Left lung (tissue), 10 donors: Measurements from ENCODE around the gene CDK14. TPM values are rescaled to one million over a fixed set of nuclear protein-coding genes. Genes with fewer than 3 reads are reported as not detected.

Experiments used
- ATAC-seq: fragments of 200-7000 bp; cut with Tn5 transposase; one replicate; pipeline ENCODE4 v1.9.1; 2020; ENCODE audit warnings: moderate library complexity
- DNase-seq, 4 donors: peaks; one replicate each; pipeline ENCODE4 v3.0.0-alpha.2; 2013 to 2020
- H3K27ac ChIP-seq, 2 donors: fragments of 200-600 bp; sonication (generic) in 1 of 2; one replicate each; pipeline versions ENCODE4 v1.5.0 to v1.8.0; 2020 to 2021
- H3K27me3 ChIP-seq, 2 donors: fragments of 200-600 bp; sonication (generic) in 1 of 2; one replicate each; pipeline versions ENCODE4 v1.5.0 to v1.8.0; 2020 to 2021
- H3K36me3 ChIP-seq, 2 donors: fragments of 200-600 bp; sonication (generic) in 1 of 2; one replicate each; pipeline versions ENCODE4 v1.5.0 to v1.8.0; 2020 to 2021
- H3K4me1 ChIP-seq, 2 donors: fragments of 200-600 bp; one replicate each; pipeline ENCODE4 v1.8.0; 2021
- H3K4me3 ChIP-seq, 2 donors: fragments of 200-600 bp; sonication (generic) in 1 of 2; one replicate each; pipeline versions ENCODE4 v1.5.0 to v1.8.0; 2020 to 2021; ENCODE audit warnings: mild to moderate bottlenecking in 1 of 2
- H3K9me3 ChIP-seq, 2 donors: fragments of 200-600 bp; sonication (generic) in 1 of 2; one replicate each; pipeline versions ENCODE4 v1.5.0 to v1.8.0; 2020 to 2021
- CTCF ChIP-seq, 2 donors: fragments of 200-600 bp; sonication (generic) in 1 of 2; IDR thresholded peaks; one replicate each; pipeline versions ENCODE4 v1.5.0 to v1.8.0; 2021; ENCODE audit warnings: antibody characterized with exemption in 2 of 2
- intact Hi-C, 2 donors: fragments of 100-400 bp; cut with DNase I; formaldehyde crosslinking; loops; one replicate each; pipeline versions ENCODE4 v1.11.2 to v1.14.2; 2022
- polyA plus RNA-seq, 6 donors: library from polyadenylated mRNA; unstranded; fragments of 120-200 nt; gene quantifications; one replicate each; pipeline ENCODE4 v1.2.1, GENCODE V29; 2013; ENCODE audit not compliant: insufficient read length in 6 of 6
- total RNA-seq, 2 donors: library from RNA; stranded (reverse); fragmentation: NEBNext Ultra II Directional; extraction: Animal tissue kit (Norgen Biotek cat#: 25700); gene quantifications; one replicate each; pipeline ENCODE4 v1.2.1, GENCODE V29; 2021
- donor health status: DM: no; HTN: yes; CAD: no.
- donor health status: DM: no; HTN: no; CAD: no.

The CDK14 gene
- total and polyA plus RNA-seq, 8 donors = 24.1 to 45.1 (median 30.0) TPM

GRCh38 chr7:91112902-91113341, 516.8 kb downstream of the CDK14 start:
- Histone ChIP-seq H3K27me3 (no peaks in the 10 kb centered on the region), H3K27ac (no peak overlapping the region), H3K9me3 (no peaks in the 10 kb centered on the region), H3K36me3 (peaks cover 0 to 2% of the 10 kb centered on the region in 2 donors), H3K4me3 (no peak overlapping the region), H3K4me1 (no peaks in the 10 kb centered on the region)
- intact Hi-C loops = no loop called here
- no peak for TF ChIP-seq CTCF (IDR thresholded peaks at IDR 0.05)
- ATAC-seq (no peak), DNase-seq (no peak)

- ATAC-seq (no peak), DNase-seq (no peak)
These were observed 518.1 kb downstream of the CDK14 start for GRCh38 chr7:91114232-91114631.

GRCh38 chr7:91126762-91127161, 530.6 kb downstream of the CDK14 start:
- TF ChIP-seq CTCF (IDR thresholded peaks at IDR 0.05) = no peak
- Histone ChIP-seq H3K4me1 (no peaks in the 10 kb centered on the region), H3K27me3 (no peaks in the 10 kb centered on the region), H3K36me3 (no peaks in the 10 kb centered on the region), H3K27ac (no peak overlapping the region), H3K9me3 (no peaks in the 10 kb centered on the region), H3K4me3 (no peak overlapping the region)
- intact Hi-C loops = no loop called here
- DNase-seq = no peak
- no peak for ATAC-seq

More at GRCh38 chr7:91114232-91114631, 518.1 kb downstream of the CDK14 start:
- no peaks in the 10 kb centered on the region for H3K4me1 ChIP-seq
- H3K36me3 ChIP-seq = peaks cover 0 to 6% of the 10 kb centered on the region in 2 donors
- intact Hi-C loops = no loop called here
- no peaks in the 10 kb centered on the region for H3K9me3 ChIP-seq
- no peak overlapping the region for H3K4me3 ChIP-seq
- H3K27me3 ChIP-seq = no peaks in the 10 kb centered on the region
- no peak for TF ChIP-seq CTCF (IDR thresholded peaks at IDR 0.05)
- H3K27ac ChIP-seq = no peak overlapping the region

GRCh38 chr7:91127325-91127724, 531.2 kb downstream of the CDK14 start:
- no peaks in the 10 kb centered on the region for H3K27me3 ChIP-seq
- H3K36me3 ChIP-seq = no peaks in the 10 kb centered on the region
- no peaks in the 10 kb centered on the region for H3K4me1 ChIP-seq
- H3K9me3 ChIP-seq = no peaks in the 10 kb centered on the region
- no peak for TF ChIP-seq CTCF (IDR thresholded peaks at IDR 0.05)
- intact Hi-C loops = no loop called here
- no peak for DNase-seq
- H3K4me3 ChIP-seq = no peak overlapping the region
- ATAC-seq = no peak
- no peak overlapping the region for H3K27ac ChIP-seq

- no peak overlapping the region for H3K27ac ChIP-seq
- H3K36me3 ChIP-seq = no peaks in the 10 kb centered on the region
- ATAC-seq (no peak), DNase-seq (no peak)
- no peaks in the 10 kb centered on the region for H3K9me3 ChIP-seq
- no peak for TF ChIP-seq CTCF (IDR thresholded peaks at IDR 0.05)
- intact Hi-C loops = no loop called here
- H3K4me3 ChIP-seq = no peak overlapping the region
- no peaks in the 10 kb centered on the region for H3K27me3 ChIP-seq
- no peaks in the 10 kb centered on the region for H3K4me1 ChIP-seq
These were observed 531.8 kb downstream of the CDK14 start for GRCh38 chr7:91127959-91128358.
